ENCODE measurements around the gene ERRFI1. TPM values are rescaled to one million over a fixed set of nuclear protein-coding genes. Genes with fewer than 3 reads are reported as not detected.

Gene ERRFI1
- total RNA-seq, 2 donors from 2014 or later = 61.4 to 72.5 TPM

DNA sequence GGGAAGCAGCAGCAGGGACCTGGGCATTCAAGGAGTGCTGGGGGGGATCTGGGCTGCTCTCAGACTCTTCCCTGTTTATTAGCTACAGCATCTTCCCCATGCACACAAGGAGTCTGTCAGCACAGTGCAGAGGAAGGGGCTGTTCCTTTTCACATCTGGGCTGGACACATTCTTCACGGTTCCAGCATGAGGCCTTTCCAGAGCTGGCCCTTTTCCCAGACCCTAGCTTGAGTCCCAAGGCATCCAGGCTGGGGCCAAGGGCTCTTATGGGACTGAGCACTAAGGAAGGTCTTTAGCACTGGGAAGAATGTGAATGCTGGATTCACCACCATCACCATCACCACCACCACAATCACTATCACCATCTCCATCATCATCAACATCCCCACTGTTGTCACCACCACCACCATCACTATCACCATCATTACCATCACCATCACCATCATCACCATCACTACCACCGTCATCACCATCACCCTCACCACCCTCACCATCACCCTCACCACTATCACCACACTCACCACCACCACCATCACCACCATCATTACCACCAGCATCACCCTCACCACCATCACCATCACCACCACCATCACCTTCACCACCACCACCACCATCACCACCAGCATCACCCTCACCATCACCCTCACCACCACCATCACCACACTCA is 36.2 kb downstream of the ERRFI1 start:
- H3K36me3 ChIP-seq (ENCODE audit: control insufficient read depth, insufficient read depth, low read length) = peaks cover 36% of the 10 kb centered on the region
- Mint-ChIP-seq H3K4me3 (no peak overlapping the region), H3K4me1 (peaks cover 24% of the 10 kb centered on the region), H3K27me3 (ENCODE audit: insufficient read depth) (no peaks in the 10 kb centered on the region), H3K36me3 (ENCODE audit: low read depth) (peaks cover 36% of the 10 kb centered on the region), H3K9me3 (no peaks in the 10 kb centered on the region), H3K27ac (no peak overlapping the region)
- H3K4me1 ChIP-seq (ENCODE audit: control insufficient read depth, insufficient read depth, low read length) = no peaks in the 10 kb centered on the region
- no peak for DNase-seq
- H3K9ac ChIP-seq (ENCODE audit: extremely low read depth, low read length, poor library complexity, severe bottlenecking) = no peak overlapping the region
- no peaks in the 10 kb centered on the region for H3K27me3 ChIP-seq (ENCODE audit: control insufficient read depth, insufficient read depth, low read length, poor library complexity, severe bottlenecking)
- H3K4me3 ChIP-seq (ENCODE audit: low read length) = no peak overlapping the region
- no peaks in the 10 kb centered on the region for H3K9me3 ChIP-seq (ENCODE audit: control insufficient read depth, low read length)
- TF ChIP-seq, protein P1, sequence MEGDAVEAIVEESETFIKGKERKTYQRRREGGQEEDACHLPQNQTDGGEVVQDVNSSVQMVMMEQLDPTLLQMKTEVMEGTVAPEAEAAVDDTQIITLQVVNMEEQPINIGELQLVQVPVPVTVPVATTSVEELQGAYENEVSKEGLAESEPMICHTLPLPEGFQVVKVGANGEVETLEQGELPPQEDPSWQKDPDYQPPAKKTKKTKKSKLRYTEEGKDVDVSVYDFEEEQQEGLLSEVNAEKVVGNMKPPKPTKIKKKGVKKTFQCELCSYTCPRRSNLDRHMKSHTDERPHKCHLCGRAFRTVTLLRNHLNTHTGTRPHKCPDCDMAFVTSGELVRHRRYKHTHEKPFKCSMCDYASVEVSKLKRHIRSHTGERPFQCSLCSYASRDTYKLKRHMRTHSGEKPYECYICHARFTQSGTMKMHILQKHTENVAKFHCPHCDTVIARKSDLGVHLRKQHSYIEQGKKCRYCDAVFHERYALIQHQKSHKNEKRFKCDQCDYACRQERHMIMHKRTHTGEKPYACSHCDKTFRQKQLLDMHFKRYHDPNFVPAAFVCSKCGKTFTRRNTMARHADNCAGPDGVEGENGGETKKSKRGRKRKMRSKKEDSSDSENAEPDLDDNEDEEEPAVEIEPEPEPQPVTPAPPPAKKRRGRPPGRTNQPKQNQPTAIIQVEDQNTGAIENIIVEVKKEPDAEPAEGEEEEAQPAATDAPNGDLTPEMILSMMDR (conservative IDR thresholded peaks at IDR 0.05) = no peak
- H3K27ac ChIP-seq (ENCODE audit: low read depth, low read length) = no peak overlapping the region
- WGBS, 2 experiments (ENCODE audit: insufficient coverage in 1 of 2, insufficient read length in 1 of 2) = 85 to 100% methylated on average over 1 to 2 of the region's 2 CpGs

DNA sequence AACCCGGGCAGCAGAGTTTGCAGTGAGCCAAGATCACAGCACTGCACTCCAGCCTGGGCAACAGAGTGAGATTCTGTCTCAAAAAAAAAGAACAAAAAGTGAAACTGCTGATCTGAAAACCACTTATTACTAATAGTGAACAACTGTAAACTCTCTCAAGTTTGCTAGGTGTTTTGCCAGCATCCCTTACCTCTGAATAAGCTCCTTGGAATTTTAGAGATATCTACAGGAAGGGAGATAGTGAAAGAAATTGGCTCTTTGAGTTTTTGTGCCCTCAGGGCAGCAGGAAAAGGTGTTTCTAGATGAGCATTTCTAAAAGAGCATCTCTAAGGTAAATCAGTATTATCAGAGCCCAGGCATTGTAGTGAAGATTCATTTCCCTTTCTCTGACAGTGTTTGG is 37.5 kb downstream of the ERRFI1 start:
- TF ChIP-seq, protein P1 (conservative IDR thresholded peaks at IDR 0.05) = no peak
- Mint-ChIP-seq H3K27me3 (ENCODE audit: insufficient read depth) (no peaks in the 10 kb centered on the region), H3K4me3 (no peak overlapping the region), H3K9me3 (no peaks in the 10 kb centered on the region), H3K27ac (no peak overlapping the region), H3K4me1 (peaks cover 36% of the 10 kb centered on the region), H3K36me3 (ENCODE audit: low read depth) (peaks cover 46% of the 10 kb centered on the region)
- Histone ChIP-seq H3K9ac (ENCODE audit: extremely low read depth, low read length, poor library complexity, severe bottlenecking) (no peak overlapping the region), H3K4me3 (ENCODE audit: low read length) (no peak overlapping the region), H3K27me3 (ENCODE audit: control insufficient read depth, insufficient read depth, low read length, poor library complexity, severe bottlenecking) (no peaks in the 10 kb centered on the region), H3K4me1 (ENCODE audit: control insufficient read depth, insufficient read depth, low read length) (peaks cover 4% of the 10 kb centered on the region), H3K9me3 (ENCODE audit: control insufficient read depth, low read length) (no peaks in the 10 kb centered on the region), H3K27ac (ENCODE audit: low read depth, low read length) (no peak overlapping the region), H3K36me3 (ENCODE audit: control insufficient read depth, insufficient read depth, low read length) (peaks cover 48% of the 10 kb centered on the region)
- DNase-seq = no peak
- 90 to 93% methylated on average over 1 of the region's 1 CpG for WGBS, 2 experiments (ENCODE audit: insufficient coverage in 1 of 2, insufficient read length in 1 of 2)

DNA sequence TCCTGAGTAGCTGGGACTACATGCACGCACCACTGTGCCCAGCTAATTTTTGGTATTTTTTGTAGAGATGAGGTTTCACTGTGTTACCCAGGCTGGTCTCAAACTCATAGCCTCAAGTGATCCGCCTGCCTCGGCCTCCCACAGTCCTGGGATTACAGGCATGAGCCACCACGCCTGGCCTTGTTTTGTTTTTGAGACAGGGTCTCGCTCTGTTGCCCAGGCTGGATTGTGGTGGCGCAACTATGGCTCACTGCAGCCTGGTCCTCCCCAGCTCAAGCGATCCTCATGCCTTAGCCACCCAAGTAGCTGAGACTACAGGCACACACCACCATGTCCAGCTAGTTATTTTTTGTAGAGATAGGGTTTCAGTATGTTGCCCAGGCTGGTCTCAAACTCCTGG is 38.6 kb downstream of the ERRFI1 start:
- H3K9me3 Mint-ChIP-seq = no peaks in the 10 kb centered on the region
- H3K27me3 Mint-ChIP-seq (ENCODE audit: insufficient read depth) = no peaks in the 10 kb centered on the region
- peaks cover 50% of the 10 kb centered on the region for H3K36me3 Mint-ChIP-seq (ENCODE audit: low read depth)
- Histone ChIP-seq H3K27ac (ENCODE audit: low read depth, low read length) (no peak overlapping the region), H3K27me3 (ENCODE audit: control insufficient read depth, insufficient read depth, low read length, poor library complexity, severe bottlenecking) (no peaks in the 10 kb centered on the region), H3K4me1 (ENCODE audit: control insufficient read depth, insufficient read depth, low read length) (peaks cover 10% of the 10 kb centered on the region), H3K36me3 (ENCODE audit: control insufficient read depth, insufficient read depth, low read length) (peaks cover 59% of the 10 kb centered on the region), H3K4me3 (ENCODE audit: low read length) (no peak overlapping the region), H3K9me3 (ENCODE audit: control insufficient read depth, low read length) (no peaks in the 10 kb centered on the region), H3K9ac (ENCODE audit: extremely low read depth, low read length, poor library complexity, severe bottlenecking) (no peak overlapping the region)
- TF ChIP-seq, protein P1 (conservative IDR thresholded peaks at IDR 0.05) = no peak
- peaks cover 39% of the 10 kb centered on the region for H3K4me1 Mint-ChIP-seq
- no peak for DNase-seq
- no peak overlapping the region for H3K4me3 Mint-ChIP-seq
- 90 to 95% methylated on average over 2 to 7 of the region's 7 CpGs for WGBS, 2 experiments (ENCODE audit: insufficient coverage in 1 of 2, insufficient read length in 1 of 2)
- H3K27ac Mint-ChIP-seq = peak overlapping the region; percentile 66
